NCI-H2107 treated with DMSO at 0.1 percent for 48 hours (cell line): Measurements from ENCODE around the gene ITPR2.

ENCODE experiments used
- DNase-seq: peaks from one replicate; lab custom pipeline; 2025; ENCODE audit not compliant: unreplicated experiment; lab: John Stamatoyannopoulos, UW

ITPR2 gene

DNA sequence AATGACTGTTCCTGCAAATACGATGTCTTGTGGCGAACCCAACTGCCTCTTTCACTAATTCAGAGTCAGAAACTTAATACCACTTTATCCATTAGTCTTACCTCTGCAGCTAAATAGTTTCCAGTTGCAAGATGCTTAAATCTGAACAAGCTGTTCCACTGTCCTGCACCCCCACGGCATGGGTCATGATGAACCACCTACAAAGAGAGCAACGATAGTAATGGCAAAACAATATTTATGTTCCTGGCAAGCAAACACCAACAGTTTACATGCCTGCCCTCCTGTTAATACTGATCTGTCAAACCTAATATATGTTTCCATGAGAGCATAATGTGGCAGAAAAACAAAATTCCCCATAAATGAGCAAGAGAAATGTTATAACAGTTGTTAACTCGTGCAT lies 121.9 kb downstream of the ITPR2 start:
- DNase-seq = no peak

GRCh38 chr12:26705851-26706250 lies 127.1 kb downstream of the ITPR2 start:
- no peak for DNase-seq

DNA sequence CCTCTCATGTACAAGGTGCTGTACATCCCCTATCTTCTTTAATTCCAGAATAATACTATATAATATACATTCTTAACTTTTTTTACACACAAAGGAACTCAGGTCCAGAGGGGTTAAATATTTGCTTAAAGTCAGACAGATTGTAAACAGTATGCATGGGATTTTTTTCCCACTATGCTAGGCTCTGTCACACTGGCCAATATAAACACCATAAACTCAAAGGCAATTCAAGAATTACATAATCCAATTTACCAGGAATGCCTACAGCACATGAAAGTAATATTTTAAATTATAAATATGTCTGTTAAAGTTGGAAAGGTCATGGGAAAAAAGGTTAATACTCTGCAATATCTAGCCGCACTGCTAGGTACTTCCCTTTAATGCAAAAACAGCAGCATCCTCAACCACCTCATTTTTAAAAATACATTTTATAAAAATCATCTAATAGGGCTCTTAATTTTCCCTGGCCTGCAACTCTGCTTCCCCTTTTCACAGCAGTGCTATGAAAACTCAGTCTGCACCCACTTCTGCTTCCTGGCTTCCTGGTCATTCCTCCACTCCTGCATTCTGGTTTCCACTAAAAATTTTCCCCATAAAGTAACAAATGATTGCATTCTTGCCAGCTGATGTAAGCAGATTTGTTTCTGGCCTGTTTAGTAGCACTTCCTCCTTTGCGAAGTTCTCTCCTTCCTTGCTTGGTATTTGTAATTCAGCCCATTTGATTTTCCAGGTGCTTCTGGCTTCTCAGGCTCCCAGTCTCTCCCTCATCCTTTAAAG lies 128.1 kb downstream of the ITPR2 start:
- DNase-seq = no peak

DNA sequence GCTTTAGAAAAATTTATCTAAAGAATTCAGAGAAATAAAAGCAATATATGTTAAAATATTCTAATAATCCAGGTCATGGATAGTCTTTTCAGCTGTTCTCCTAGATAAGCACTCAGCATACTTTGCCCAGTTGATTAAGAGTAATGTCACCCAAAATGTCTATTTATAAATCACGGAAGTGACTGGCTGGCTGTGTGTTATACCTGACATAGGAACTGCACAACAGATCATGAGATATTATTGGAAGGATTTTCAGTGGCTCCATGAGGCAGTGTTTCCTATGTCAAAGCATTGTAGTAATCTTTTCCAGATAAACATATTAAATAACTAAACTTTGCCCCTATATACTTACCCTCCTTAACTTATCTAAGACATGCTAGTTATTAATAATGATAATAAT lies 128.8 kb downstream of the ITPR2 start:
- no peak for DNase-seq

GRCh38 chr12:26702741-26703140 lies 130.3 kb downstream of the ITPR2 start:
- DNase-seq = no peak

GRCh38 chr12:26701604-26702215 lies 131.3 kb downstream of the ITPR2 start:
- DNase-seq = peak; percentile 30

DNA sequence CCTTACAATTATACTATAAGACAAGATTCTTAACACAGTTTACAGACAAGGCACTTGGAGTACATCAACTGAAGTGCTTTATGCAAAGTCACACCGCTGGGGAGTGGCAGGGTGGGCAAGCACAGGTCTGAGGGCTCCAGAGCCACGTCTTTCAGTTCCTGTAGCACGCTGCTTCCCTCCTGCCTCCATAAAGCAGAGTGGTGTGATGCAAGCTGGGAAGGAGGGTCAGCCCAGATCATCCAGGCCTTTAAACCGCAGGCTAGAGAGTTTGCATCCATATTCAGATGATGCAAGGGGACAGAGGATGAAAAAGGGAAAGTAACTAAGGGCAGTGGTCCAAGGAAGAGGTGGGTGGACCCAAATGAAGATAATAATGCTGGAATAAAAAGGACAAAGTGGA lies 132.6 kb downstream of the ITPR2 start:
- DNase-seq = no peak

DNA sequence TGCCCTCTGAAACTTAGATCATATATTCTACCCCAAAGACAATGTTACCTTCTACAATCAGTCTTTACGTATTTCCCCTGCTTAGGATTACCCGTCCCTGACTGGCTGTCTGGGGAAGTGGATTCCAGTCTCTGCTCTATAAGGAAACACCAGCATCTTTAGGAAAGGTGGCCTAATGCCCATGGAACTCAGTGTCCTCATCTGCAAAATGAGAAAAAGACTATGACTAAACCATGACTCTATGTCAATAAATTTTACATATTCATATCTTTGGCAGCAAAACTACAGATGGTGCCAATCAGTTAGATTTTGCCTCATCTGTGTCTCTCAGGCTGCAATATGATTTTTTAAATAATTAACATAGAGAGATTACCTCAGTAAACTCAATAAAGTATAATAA lies 133.8 kb downstream of the ITPR2 start:
- no peak for DNase-seq

GRCh38 chr12:26698186-26698585 lies 134.8 kb downstream of the ITPR2 start:
- no peak for DNase-seq

DNA sequence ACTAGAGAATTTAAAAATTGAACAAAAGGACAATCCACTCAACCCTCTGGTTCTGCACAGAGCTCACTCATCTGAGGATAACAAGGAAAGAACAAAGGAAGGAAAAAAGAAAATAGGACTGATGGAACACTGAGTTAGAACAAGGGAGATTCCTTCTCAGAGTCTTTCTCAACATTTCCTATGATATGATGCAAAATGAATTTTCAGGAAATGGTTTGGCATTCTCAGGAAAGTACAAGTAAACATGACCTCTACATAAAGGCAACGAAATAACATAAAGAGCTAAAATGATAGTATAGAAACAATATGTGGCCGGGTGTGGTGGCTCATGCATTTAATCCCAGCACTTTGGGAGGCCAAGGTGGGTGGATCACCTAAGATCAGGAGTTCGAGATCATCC lies 135.8 kb downstream of the ITPR2 start:
- DNase-seq = no peak

GRCh38 chr12:26696613-26697092 lies 136.3 kb downstream of the ITPR2 start:
- DNase-seq = no peak

GRCh38 chr12:26696048-26696612 lies 136.9 kb downstream of the ITPR2 start:
- no peak for DNase-seq

- DNase-seq = no peak
Measured at GRCh38 chr12:26694402-26694801, 138.6 kb downstream of the ITPR2 start.

DNA sequence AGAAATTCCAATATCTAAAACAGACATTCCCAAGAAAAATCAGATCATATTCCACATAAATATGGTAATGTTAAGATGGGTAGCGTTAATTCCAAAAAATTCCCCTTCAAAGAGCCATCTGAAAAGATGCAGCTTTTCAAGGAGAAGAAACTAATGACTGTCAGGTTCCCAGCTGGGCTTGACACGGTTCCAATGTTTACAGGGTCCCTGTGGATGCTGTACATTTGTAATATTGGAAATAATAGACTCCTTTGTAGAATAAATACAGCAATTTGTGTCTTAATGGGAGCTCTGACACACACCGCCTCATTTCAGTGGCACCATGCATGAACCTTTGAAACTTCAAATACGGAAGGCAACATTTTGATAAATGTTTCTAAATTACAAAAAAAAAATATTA lies 140.6 kb downstream of the ITPR2 start:
- DNase-seq = no peak

DNA sequence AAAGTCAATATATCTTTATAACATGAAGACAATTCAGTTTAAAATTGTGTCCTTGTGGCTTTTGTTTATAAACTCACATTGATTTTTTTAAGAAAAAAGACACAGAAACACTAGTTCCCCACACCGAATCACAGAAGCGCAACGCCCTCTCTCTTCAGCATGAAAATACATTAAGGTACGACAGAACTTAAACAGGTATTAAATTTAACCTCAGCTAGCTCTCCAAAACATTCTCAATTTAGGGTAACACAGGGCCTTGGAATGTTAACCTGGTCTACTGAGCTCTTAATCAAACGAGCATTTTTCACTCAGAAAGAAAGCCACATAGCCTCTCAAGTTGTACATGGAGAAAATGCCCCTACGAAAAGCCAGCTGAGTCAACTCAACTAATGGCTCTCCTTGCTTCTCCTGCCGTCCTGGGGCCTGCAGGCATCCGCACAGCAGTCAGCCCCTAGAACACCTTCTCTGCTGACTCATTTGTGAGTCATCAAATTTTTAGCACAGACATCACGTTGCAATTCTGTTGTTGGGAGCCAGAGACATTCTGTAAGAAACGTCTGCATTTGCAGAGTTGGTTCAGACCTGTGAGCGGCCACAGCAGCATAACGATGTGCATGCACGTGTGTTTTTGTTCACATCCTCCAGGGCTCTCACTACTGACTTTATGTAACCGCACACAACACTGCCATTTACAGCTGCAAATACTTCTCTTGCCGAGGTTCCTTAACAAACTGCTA lies 141.6 kb downstream of the ITPR2 start:
- DNase-seq = no peak

GRCh38 chr12:26690601-26691000 lies 142.4 kb downstream of the ITPR2 start:
- no peak for DNase-seq

GRCh38 chr12:26689281-26689841 lies 143.6 kb downstream of the ITPR2 start:
- DNase-seq = no peak

GRCh38 chr12:26688344-26688904 lies 144.6 kb downstream of the ITPR2 start:
- DNase-seq = no peak

DNA sequence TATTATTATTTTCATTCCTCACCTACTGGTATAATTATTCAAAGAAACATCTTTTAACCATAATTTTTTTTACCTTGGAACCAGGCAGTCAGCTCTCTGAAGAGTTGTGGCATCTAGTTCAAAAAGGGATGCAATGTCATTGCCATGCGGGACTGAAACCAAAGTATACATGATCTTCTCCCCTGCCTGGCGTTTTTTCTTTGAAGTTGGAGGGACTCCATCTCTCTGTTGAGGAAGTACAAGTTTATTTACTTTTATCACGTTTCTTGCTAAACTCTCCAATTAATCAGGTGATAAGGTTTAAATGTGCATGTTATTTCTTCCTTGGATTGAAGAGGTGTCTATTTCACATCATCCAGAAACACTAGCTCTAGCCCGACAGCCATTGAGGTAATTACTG lies 146.6 kb downstream of the ITPR2 start:
- no peak for DNase-seq

- DNase-seq = no peak
Measured at GRCh38 chr12:26684101-26684500, 148.9 kb downstream of the ITPR2 start.

DNA sequence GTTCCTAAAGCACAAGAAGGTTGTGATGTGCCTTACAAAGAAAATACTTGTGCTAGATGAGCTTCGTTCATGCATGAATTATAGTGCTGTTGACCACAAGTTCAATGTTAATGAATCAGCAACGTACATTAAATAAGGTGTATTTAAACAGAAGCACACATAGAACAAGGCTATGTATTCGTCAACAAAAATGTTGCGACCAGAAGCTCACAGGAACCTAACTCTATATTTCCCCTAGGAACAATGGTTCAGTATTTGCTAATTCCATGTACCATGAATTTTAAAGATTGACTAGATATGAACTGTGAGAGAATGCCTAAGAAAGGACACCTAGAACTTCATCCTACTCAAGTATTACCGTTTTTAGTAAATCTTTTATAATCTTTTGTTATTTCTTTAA lies 149.6 kb downstream of the ITPR2 start:
- DNase-seq = no peak
